PFSK-1 (cell line): ENCODE results near the gene FNTB.

Experiments
- FOXP2 ChIP-seq: optimal IDR thresholded peaks from 2 replicates; pipeline ENCODE3; 2011; ENCODE audit warnings: borderline replicate concordance, control low read depth, inconsistent platforms; ENCODE audit not compliant: insufficient read depth; ENCODE audit errors: extremely low read length, extremely low read depth
- POLR2AphosphoS5 ChIP-seq: IDR thresholded peaks from 2 replicates; pipeline ENCODE4 v1.6.1; 2012; ENCODE audit warnings: low read depth, mild to moderate bottlenecking, control low read depth, low read length, moderate library complexity
- REST ChIP-seq, 2 experiments: IDR thresholded peaks; 2 replicates each; pipeline versions ENCODE4 v1.6.1 to v1.8.0; 2011 to 2012; ENCODE audit warnings: low read depth in 2 of 2, low read length in 2 of 2, control low read depth in 1 of 2, inconsistent platforms in 1 of 2, mild to moderate bottlenecking in 1 of 2, moderate library complexity in 1 of 2; ENCODE audit not compliant: insufficient read depth in 1 of 2
- SIN3A ChIP-seq: IDR thresholded peaks from 2 replicates; pipeline ENCODE4 v1.6.1; 2012; ENCODE audit warnings: mild to moderate bottlenecking, low read length, moderate library complexity, borderline replicate concordance; ENCODE audit not compliant: insufficient read depth
- TAF1 ChIP-seq: IDR thresholded peaks from 2 replicates; pipeline ENCODE4 v1.6.1; 2012; ENCODE audit warnings: low read length, control low read depth, borderline replicate concordance; ENCODE audit not compliant: insufficient read depth

The FNTB gene

GRCh38 chr14:64939817-64940190 lies 46.9 kb upstream of the FNTB start:
- TF ChIP-seq REST (IDR thresholded peaks at IDR 0.05; ENCODE audit: insufficient read depth in 1 of 2, low read depth in 2 of 2, low read length in 2 of 2) (no peak), SIN3A (no peak), POLR2AphosphoS5 (no peak), FOXP2 (no peak), TAF1 (no peak)

DNA sequence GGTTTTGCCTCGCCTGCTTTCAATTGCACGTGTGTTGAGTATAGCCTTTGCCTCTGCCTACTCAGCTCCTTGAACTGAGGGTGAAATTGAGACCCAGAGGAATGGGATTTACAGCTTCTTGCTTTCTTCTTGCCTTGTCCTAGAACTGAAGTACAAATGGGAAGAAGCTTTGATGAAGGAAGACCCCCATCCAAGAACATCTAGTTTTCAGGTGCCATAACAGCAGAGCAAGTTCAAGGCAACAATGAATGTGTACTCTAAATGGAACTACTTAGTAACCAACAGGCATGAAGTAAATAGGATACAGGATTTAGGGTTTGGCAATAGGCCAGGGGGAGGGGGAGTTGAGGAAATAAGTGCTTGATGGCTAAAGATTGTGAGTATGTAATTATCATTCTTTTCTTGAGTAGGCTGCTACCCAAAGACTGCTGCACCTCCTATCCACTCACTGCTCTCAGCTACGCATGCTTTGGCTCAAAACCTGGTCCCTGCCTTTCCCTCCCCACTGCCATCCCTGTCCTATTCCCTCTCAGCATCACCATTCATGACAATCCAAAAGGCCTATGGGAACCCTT lies 46.3 kb upstream of the FNTB start:
- no peak for TF ChIP-seq POLR2AphosphoS5
- no peak for TF ChIP-seq SIN3A
- no peak for TF ChIP-seq REST (IDR thresholded peaks at IDR 0.05; ENCODE audit: insufficient read depth in 1 of 2, low read depth in 2 of 2, low read length in 2 of 2)
- TF ChIP-seq TAF1: no peak

DNA sequence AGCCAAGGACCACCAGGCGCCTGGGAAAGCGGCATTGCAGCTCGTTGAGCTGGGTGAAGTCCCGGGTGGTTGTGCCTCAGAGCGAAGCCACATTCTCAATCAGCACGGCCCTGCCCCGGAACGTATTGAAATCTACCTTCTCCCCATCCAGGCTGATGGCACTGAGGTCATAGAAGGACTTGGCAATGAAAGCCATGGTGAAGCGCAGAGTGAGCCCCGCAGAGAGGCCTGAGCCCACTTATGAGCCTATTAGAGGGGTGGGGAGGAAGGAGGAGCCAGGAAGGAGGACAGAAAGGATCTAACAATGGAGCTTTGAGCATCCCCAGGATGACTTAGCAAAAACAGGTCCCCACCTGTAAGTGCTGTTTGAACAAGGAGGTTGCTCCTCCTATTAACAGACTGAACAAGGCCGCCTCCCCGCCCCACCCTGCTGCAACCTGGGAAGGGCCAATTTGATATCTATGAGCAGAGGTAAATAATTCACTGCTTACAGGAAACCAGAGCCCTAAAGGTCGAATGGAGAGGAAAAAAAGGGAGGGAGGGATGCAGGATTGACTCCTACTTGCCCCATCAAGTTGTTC lies 44.1 kb upstream of the FNTB start, which contains the start of gene GPX2:
GPX2 (minus strand) TSS at position 215 of the 581 bp plus-strand sequence; CDS start at position 196, 19 bp downstream.
- no peak for TF ChIP-seq FOXP2
- no peak for TF ChIP-seq SIN3A
- TF ChIP-seq POLR2AphosphoS5: no peak
- TF ChIP-seq REST (IDR thresholded peaks at IDR 0.05; ENCODE audit: insufficient read depth in 1 of 2, low read depth in 2 of 2, low read length in 2 of 2): no peak
- no peak for TF ChIP-seq TAF1

GRCh38 chr14:64943556-64943955 lies 43.1 kb upstream of the FNTB start:
- TF ChIP-seq FOXP2 (no peak), POLR2AphosphoS5 (no peak), TAF1 (no peak), SIN3A (no peak), REST (IDR thresholded peaks at IDR 0.05; ENCODE audit: insufficient read depth in 1 of 2, low read depth in 2 of 2, low read length in 2 of 2) (no peak)
